GM12864 (cell line): ENCODE measurements around the gene STAMBPL1.

Source experiments
- DNase-seq: peaks from one replicate; pipeline ENCODE4 v3.0.0-alpha.2; 2011; ENCODE audit warnings: low read depth
- H3K4me3 ChIP-seq: 2 replicates; pipeline ENCODE4 v1.5.1; 2011; ENCODE audit warnings: mild to moderate bottlenecking, low read depth, low read length, control low read depth
- CTCF ChIP-seq: IDR thresholded peaks from 2 replicates; pipeline ENCODE4 v1.5.1; 2011; ENCODE audit warnings: low read depth, mild to moderate bottlenecking, moderate library complexity, low read length, control low read depth, inconsistent platforms; ENCODE audit errors: missing control alignments

Gene STAMBPL1

GRCh38 chr10:88963318-88963717 lies 83.3 kb downstream of the STAMBPL1 start:
- DNase-seq: no peak
- H3K4me3 ChIP-seq: no peak overlapping the region
- no peak for TF ChIP-seq CTCF

- TF ChIP-seq CTCF: no peak
- DNase-seq: no peak
These were observed 84.3 kb downstream of the STAMBPL1 start for GRCh38 chr10:88964360-88964759.

GRCh38 chr10:88964869-88965415 lies 84.9 kb downstream of the STAMBPL1 start:
- DNase-seq: no peak
- TF ChIP-seq CTCF: no peak
- no peak overlapping the region for H3K4me3 ChIP-seq

More at GRCh38 chr10:88964360-88964759, 84.3 kb downstream of the STAMBPL1 start:
- H3K4me3 ChIP-seq: no peak overlapping the region

GRCh38 chr10:88966797-88967196 lies 86.8 kb downstream of the STAMBPL1 start:
- DNase-seq: no peak
- TF ChIP-seq CTCF: no peak
- H3K4me3 ChIP-seq: no peak overlapping the region

- H3K4me3 ChIP-seq: no peak overlapping the region
- no peak for TF ChIP-seq CTCF
- no peak for DNase-seq
These were observed 88.3 kb downstream of the STAMBPL1 start for GRCh38 chr10:88968391-88968790.

- no peak for TF ChIP-seq CTCF
- H3K4me3 ChIP-seq: no peak overlapping the region
- DNase-seq: no peak
These were observed 91.4 kb downstream of the STAMBPL1 start for GRCh38 chr10:88971221-88972061.
